Measurements from ENCODE around the gene PLCD3. TPM values are rescaled to one million over a fixed set of nuclear protein-coding genes. Genes with fewer than 3 reads are reported as not detected.

PLCD3 gene
- total RNA-seq, 6 experiments from 2014 or later = 77.2 to 112 (median 83.8) TPM

GRCh38 chr17:45121055-45121454 lies 11.3 kb downstream of the PLCD3 start:
- H3K9me3 Mint-ChIP-seq = no peaks in the 10 kb centered on the region
- no peak for DNase-seq
- no peak overlapping the region for H3K4me3 Mint-ChIP-seq
- H3K27ac Mint-ChIP-seq = no peak overlapping the region
- peaks cover 4% of the 10 kb centered on the region for H3K36me3 Mint-ChIP-seq (ENCODE audit: low read depth)
- H3K27me3 Mint-ChIP-seq (ENCODE audit: insufficient read depth) = no peaks in the 10 kb centered on the region; the same call in none of the 2 replicates
- H3K4me1 Mint-ChIP-seq (ENCODE audit: low read depth) = peaks cover 36% of the 10 kb centered on the region
- TF ChIP-seq CTCF (IDR thresholded peaks at IDR 0.05) = no peak

DNA sequence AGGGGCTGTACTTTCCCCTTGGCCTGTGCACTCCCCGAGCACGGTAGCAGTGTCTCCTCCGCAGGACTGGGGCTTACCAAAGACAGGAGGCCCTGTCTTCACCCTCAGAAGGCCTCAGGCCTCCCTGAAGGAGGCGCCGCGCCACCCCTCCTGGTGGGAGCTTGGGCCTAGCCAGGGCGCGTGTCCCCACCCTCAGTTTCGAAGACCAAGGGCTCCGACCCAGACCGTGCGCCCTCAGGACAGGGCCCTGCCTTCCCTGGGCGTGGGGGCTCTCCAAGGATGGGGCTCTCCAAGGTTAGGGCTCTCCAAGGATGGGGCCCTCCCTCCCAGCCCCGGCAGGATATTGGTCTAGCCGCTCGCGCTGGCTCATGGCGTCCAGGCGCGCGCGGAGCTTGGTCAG lies 11.8 kb downstream of the PLCD3 start:
- Mint-ChIP-seq H3K27me3 (ENCODE audit: insufficient read depth) (peaks cover 2% of the 10 kb centered on the region), H3K9me3 (no peaks in the 10 kb centered on the region), H3K27ac (no peak overlapping the region), H3K4me1 (ENCODE audit: low read depth) (peaks cover 41% of the 10 kb centered on the region), H3K36me3 (ENCODE audit: low read depth) (peaks cover 2% of the 10 kb centered on the region), H3K4me3 (no peak overlapping the region)
- DNase-seq = no peak
- TF ChIP-seq CTCF (IDR thresholded peaks at IDR 0.05) = no peak

DNA sequence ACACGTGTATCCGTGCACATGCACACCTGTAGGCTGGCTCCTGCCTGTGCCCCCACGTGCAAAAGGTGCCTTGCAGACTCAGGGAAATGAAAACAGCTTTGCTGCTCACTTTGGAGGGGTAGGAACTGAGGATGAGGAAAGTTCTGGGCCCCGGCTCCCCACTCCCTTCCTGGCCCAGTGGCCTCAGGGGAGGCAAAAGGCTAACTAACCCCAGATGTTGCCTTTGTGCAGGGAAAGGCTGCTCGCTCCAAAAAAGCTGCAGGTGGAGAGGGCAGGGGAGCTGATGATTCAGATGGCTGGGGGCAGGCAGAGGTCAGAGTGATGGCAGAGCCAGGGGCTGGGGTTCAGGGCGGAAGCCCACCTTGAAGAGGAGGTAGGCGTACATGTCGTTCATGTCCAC lies 12.4 kb downstream of the PLCD3 start:
- Mint-ChIP-seq H3K27ac (peak overlapping the region; percentile 49; the same call in 1 of the 2 replicates), H3K4me3 (no peak overlapping the region), H3K27me3 (ENCODE audit: insufficient read depth) (peaks cover 2% of the 10 kb centered on the region), H3K4me1 (ENCODE audit: low read depth) (peaks cover 44% of the 10 kb centered on the region), H3K9me3 (no peaks in the 10 kb centered on the region), H3K36me3 (ENCODE audit: low read depth) (no peaks in the 10 kb centered on the region; the same call in 1 of the 2 replicates)
- DNase-seq = no peak
- no peak for TF ChIP-seq CTCF (IDR thresholded peaks at IDR 0.05)

DNA sequence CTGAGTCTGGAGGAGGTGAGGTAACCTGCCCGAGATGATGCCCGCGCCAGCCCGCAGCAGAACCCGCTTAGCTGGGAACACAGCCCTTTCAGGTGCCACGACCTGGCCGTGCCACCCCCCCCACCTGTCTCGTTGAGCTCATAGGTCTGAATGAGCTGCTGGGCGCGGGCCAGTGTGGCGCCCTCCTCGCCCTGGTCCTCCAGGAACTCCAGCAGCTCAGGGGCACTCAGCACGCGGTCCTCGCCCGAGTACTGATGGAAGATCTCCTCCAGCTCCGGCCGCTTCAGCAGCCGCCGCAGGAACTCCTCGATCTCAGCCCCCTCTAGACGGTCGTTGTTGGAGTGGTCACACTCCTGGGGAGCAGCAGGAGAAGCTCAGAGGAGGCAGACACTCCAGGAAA lies 13.6 kb downstream of the PLCD3 start:
- Mint-ChIP-seq H3K27me3 (ENCODE audit: insufficient read depth) (peaks cover 2% of the 10 kb centered on the region), H3K4me1 (ENCODE audit: low read depth) (peaks cover 33% of the 10 kb centered on the region), H3K9me3 (no peaks in the 10 kb centered on the region), H3K27ac (no peak overlapping the region), H3K4me3 (no peak overlapping the region), H3K36me3 (ENCODE audit: low read depth) (no peaks in the 10 kb centered on the region; the same call in 1 of the 2 replicates)
- TF ChIP-seq CTCF (IDR thresholded peaks at IDR 0.05) = no peak
- no peak for DNase-seq

GRCh38 chr17:45117848-45118646 lies 14.3 kb downstream of the PLCD3 start:
- H3K27ac Mint-ChIP-seq = no peak overlapping the region
- no peak for DNase-seq
- H3K9me3 Mint-ChIP-seq = no peaks in the 10 kb centered on the region
- H3K4me3 Mint-ChIP-seq = no peak overlapping the region
- no peak for TF ChIP-seq CTCF (IDR thresholded peaks at IDR 0.05)
- peaks cover 28% of the 10 kb centered on the region for H3K4me1 Mint-ChIP-seq (ENCODE audit: low read depth)
- H3K27me3 Mint-ChIP-seq (ENCODE audit: insufficient read depth) = peaks cover 2% of the 10 kb centered on the region
- no peaks in the 10 kb centered on the region; the same call in 1 of the 2 replicates for H3K36me3 Mint-ChIP-seq (ENCODE audit: low read depth)

Measured in HFFc6 (cell line).